Measurements from ENCODE around the gene METTL9.
"Not testable (repeated sequence)": the region's sequence is repeated elsewhere in the genome, so short reads cannot be mapped to it uniquely, and the experiment has no call there.

The METTL9 gene

DNA sequence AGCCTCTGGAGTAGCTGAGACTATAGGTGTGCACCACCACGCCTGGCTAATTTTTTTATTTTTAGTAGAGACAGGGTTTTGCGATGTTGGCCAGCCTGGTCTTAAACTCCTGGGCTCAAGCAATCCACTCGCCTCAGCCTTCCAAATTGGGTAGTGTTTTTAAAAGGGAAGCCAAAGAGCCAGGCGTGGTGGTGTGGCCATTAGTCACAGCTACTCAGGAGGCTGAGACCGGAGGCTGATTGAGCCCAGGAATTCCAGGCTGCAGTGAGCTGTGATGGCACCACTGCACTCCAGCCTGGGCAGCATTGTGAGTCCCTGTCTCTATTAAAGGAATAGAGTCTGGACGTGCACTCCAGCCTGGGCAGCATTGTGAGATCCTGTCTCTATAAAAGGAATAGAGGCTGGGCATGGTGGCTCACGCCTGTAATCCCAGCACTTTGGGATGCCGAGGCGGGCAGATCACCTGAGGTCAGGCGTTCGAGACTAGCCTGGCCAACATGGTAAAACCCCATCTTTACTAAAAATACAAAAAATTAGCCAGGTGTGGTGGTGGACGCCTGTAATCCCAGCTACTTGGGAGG, 50.5 kb downstream of the METTL9 start:
- H3K9me3 Mint-ChIP-seq, ATAC-seq, H3K4me3 Mint-ChIP-seq, H3K27ac Mint-ChIP-seq, H3K27me3 Mint-ChIP-seq, H3K36me3 Mint-ChIP-seq: not testable (repeated sequence)
- H3K4me1 Mint-ChIP-seq, result peaks cover 77% of the 10 kb centered on the region

DNA sequence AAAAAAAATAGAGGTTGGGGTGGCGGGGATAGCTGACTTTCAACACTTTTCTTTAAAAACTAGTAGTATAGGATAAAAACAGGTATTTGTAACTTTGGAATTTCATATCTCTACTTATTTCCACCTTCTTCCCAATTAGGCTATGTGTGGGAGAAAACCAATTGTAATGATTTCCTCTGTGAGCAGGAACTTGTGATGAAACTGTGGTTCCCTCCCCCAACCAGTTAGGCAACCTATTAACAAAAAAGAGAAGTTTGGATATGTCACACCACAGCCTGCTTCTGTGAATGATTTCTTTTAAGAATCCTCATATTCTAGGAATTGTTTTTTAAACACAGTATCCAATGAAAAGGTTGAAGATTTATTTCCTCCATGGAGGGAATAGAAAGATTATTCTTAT, 51.1 kb downstream of the METTL9 start:
- H3K9me3 Mint-ChIP-seq, result no peaks in the 10 kb centered on the region
- H3K27ac Mint-ChIP-seq, result no peak overlapping the region
- peaks cover 11% of the 10 kb centered on the region for H3K36me3 Mint-ChIP-seq
- H3K27me3 Mint-ChIP-seq, result no peaks in the 10 kb centered on the region
- ATAC-seq, result no peak
- no peak overlapping the region for H3K4me3 Mint-ChIP-seq
- H3K4me1 Mint-ChIP-seq, result peaks cover 75% of the 10 kb centered on the region

DNA sequence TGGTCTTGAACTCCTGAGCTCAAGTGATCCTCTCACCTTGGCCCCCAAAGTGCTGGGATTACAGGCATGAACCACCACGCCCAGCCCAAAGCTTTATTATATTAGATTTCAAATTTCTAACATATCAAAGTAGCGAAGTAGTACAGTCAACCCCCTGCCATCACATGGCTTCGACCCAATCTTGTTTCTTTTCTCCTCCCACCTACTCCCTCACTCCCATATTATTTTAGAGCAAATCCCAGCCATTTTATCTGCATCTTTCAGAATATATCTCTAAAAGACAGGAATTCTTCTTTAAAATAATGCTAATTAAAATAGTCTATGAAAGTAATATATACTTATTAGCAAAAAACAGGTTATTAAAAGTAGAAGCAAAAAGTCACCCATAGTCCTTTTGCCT, 52.1 kb downstream of the METTL9 start:
- Mint-ChIP-seq H3K27ac (no peak overlapping the region), H3K4me3 (no peak overlapping the region), H3K27me3 (no peaks in the 10 kb centered on the region), H3K4me1 (peaks cover 72% of the 10 kb centered on the region), H3K36me3 (peaks cover 16% of the 10 kb centered on the region), H3K9me3 (no peaks in the 10 kb centered on the region)
- ATAC-seq, result no peak

DNA sequence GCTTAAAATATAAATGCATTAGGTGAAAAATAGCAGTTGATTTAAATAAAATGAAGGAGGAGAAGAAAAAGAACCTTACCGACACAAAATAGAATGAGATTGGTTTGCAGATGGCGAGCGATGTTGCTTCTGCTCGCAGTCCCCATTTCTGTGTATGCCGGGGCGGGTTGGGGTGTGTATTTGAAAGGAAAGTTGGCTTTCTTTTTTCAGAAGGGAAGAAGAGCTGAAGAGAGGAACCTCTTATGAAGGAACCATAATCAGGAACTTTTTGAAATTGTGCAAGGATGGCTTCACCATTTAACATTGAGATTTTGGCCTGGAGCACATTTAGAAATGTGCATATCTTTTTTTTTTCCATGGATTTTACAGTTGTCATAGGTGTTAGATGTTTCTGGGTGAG, 53.1 kb downstream of the METTL9 start, which contains the start of gene IGSF6:
Gene IGSF6 (minus strand): TSS at position 156 of the 400 bp plus-strand sequence. CDS start 10 bp downstream, at position 146.
- Mint-ChIP-seq H3K4me3 (no peak within 1 kb of the TSS), H3K27me3 (no peaks in the 10 kb centered on the region), H3K27ac (no peak within 1 kb of the TSS), H3K9me3 (no peaks in the 10 kb centered on the region), H3K36me3 (peaks cover 16% of the 10 kb centered on the region), H3K4me1 (peaks cover 72% of the 10 kb centered on the region)
- ATAC-seq, result no peak

DNA sequence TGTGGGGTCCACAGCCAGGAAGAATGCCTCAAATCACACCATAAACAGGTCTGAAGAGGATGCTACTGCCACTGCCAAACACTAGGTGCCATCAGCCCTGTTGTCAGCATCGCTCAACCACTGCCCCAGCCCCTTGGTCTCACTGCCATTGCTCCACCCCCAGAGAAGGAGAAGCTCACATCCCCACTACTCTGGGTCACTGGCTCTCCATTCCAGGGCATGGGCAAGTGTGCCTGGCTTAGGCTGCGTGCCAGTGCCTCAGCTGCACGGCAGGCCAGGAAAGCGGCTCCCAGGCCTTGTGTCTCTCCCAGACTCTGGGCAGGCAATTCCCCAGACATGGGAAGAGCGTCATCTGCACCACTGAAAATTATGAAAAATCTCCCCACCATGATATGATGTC, 54.2 kb downstream of the METTL9 start:
- peak overlapping the region; percentile 62 for H3K27ac Mint-ChIP-seq
- H3K36me3 Mint-ChIP-seq, result peaks cover 16% of the 10 kb centered on the region
- H3K27me3 Mint-ChIP-seq, result no peaks in the 10 kb centered on the region
- H3K4me3 Mint-ChIP-seq, result no peak overlapping the region
- H3K4me1 Mint-ChIP-seq, result peaks cover 72% of the 10 kb centered on the region
- no peak for ATAC-seq
- H3K9me3 Mint-ChIP-seq, result no peaks in the 10 kb centered on the region

DNA sequence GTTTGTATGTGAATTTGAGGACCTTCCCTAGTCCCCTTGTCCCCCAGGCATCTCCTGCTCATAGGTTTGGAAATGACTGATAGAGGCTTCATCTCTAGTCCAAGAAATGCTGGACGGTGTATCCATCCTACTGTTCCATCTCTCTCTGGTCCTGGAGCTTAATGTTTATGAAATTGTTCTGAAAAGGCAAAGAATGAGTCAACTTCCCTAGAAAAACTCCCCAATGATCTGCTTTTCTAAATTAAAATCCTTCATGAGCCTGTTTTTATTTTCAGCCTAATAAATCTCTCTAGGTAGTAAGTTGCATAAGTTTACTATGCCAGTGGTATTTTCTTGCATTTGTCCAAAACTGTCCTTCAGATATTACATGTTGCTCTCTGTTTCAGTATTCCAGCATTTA, 55.1 kb downstream of the METTL9 start:
- Mint-ChIP-seq H3K27me3 (no peaks in the 10 kb centered on the region), H3K9me3 (no peaks in the 10 kb centered on the region), H3K4me3 (no peak overlapping the region), H3K4me1 (peaks cover 75% of the 10 kb centered on the region), H3K27ac (peak overlapping the region; percentile 62), H3K36me3 (peaks cover 16% of the 10 kb centered on the region)
- no peak for ATAC-seq

DNA sequence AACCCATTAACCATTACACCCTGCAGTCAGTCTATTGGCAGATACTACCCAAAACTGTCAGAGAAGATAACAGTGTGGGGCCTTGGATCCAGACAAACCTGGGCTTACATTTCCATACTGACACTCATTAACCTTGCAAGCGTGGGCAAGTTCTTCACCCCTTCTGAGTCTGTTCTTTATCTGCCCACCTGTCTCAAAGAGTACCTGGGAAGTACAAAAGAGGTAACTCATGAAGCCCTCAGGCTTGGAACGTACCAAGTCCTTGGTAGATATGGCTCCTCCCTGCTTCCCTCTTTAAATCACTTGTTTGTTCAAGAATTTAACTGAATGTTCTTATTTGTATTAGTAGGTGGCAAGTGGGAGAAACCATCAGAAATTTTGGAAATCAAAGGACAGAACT, 55.5 kb downstream of the METTL9 start:
- Mint-ChIP-seq H3K4me3 (no peak overlapping the region), H3K4me1 (peaks cover 78% of the 10 kb centered on the region), H3K27me3 (no peaks in the 10 kb centered on the region), H3K36me3 (peaks cover 16% of the 10 kb centered on the region), H3K27ac (peak overlapping the region; percentile 62), H3K9me3 (no peaks in the 10 kb centered on the region)
- ATAC-seq, result no peak

DNA sequence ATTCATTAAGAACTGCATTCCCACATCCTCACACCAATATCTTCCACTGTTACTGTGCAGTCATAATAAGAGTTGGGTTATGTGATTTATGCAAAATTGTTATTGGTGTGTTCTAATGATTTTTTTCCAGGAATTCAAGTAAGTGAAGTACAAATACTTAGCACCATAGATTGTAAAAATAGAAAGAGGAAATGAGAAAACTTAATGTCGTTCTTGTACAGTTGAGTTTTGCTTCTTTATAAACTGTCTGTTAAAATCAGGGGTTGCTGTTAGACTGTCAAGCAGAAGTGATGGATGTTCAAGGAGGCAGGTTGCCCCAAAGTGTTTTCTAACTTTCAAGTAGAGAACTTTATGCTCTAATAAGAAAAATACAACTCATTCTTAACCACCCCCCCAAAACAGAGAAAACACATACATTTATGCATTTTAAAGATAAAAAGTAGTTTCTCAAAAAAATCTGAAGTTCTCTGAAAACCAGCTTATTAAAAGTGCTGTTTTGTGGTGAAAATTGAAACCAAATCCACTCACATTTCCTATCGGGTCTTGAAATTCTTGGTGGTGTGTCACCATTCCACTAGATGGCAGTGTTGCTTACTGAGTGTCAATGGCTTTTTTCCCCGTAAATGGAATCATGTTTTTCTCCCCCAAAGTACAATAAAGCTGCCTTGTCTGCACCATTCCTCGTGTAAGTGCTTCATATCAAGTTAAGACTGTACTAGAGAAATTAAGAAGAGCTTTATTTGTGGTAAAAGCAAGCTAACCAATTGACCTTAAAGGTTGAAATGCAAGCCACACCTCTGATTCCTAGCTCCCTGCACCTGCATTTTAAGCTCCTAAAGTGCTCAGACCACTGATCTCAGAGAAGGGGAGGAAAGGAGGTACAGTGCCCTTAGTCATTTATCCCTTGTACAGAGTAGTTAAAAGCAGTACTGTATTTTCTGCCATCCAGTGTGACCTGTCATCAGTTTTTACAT, 57.7 kb downstream of the METTL9 start:
- peak overlapping the region; percentile 75 for H3K27ac Mint-ChIP-seq
- peaks cover 86% of the 10 kb centered on the region for H3K4me1 Mint-ChIP-seq
- H3K36me3 Mint-ChIP-seq, result peaks cover 16% of the 10 kb centered on the region
- H3K4me3 Mint-ChIP-seq, result peak overlapping the region; percentile 53
- ATAC-seq, result peak; percentile 94
- H3K27me3 Mint-ChIP-seq, result no peaks in the 10 kb centered on the region
- H3K9me3 Mint-ChIP-seq, result no peaks in the 10 kb centered on the region

DNA sequence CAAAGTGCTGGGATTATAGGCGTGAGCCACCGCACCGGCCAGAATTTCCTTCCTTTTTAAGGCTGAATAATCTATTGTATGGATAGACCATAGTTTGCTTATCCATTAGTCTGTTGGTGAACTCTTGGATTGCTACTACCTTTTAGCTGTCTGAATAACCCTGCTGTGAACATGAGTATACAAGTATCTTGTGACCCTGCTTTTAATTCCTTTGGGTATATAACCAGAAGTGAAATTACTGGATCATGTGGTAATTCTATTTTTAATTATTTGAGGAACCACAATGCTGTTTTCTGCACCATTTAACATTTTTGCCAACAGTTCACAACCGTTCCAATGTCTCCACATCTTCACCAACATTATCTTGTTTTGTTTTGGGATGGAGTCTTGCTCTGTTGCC, 59.7 kb downstream of the METTL9 start:
- H3K4me1 Mint-ChIP-seq, result peaks cover 77% of the 10 kb centered on the region
- ATAC-seq, result no peak
- H3K9me3 Mint-ChIP-seq, result no peaks in the 10 kb centered on the region
- H3K4me3 Mint-ChIP-seq, result no peak overlapping the region
- no peaks in the 10 kb centered on the region for H3K27me3 Mint-ChIP-seq
- H3K36me3 Mint-ChIP-seq, result peaks cover 16% of the 10 kb centered on the region
- peak overlapping the region; percentile 75 for H3K27ac Mint-ChIP-seq

DNA sequence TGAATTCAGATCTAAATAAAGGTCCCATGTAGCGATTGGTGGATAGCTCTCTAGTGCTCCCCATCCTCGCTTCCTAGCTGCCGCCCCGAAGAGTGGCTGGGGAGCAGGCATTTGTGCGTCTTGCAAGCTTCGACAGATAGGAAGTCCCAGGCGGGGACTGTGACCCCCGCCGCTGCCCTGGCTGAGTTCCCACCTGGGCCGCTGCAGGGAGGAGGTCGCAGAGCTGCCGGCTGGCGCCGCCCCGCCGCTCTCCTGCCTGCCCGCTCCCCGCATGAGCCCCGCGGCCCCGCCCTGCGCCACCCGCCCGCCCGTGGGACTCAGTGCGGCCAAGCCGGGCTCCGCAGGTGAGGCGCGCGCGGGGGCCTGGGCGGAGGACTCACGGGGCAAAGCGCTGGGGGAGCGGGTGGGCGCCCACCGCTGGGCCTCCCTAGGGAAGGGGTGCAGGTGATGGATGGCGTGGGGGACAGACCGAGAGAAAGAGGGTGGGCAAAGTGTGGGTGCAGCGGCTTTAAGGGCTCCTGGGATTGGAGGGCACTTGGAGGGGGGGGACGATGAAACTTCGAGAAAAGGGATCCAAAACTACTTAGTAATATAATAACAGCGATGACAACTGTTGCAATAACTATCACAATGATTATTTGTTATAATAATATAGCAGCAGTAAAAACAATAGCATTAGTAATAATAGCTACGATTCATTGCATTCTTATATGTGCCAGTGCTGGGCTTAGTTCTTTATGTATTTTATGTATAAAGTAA, 64.7 kb downstream of the METTL9 start, which contains the start of gene OTOA:
Gene OTOA (plus strand): TSS at position 80 of the 759 bp plus-strand sequence. CDS start 14,547 bp downstream, outside the sequence.
- peak; percentile 85 for ATAC-seq
- no peaks in the 10 kb centered on the region for H3K36me3 Mint-ChIP-seq
- no peaks in the 10 kb centered on the region for H3K9me3 Mint-ChIP-seq
- H3K4me1 Mint-ChIP-seq, result peaks cover 32% of the 10 kb centered on the region
- H3K27ac Mint-ChIP-seq, result peak within 1 kb of the TSS; percentile 78
- peak within 1 kb of the TSS; percentile 84 for H3K4me3 Mint-ChIP-seq
- H3K27me3 Mint-ChIP-seq, result no peaks in the 10 kb centered on the region

DNA sequence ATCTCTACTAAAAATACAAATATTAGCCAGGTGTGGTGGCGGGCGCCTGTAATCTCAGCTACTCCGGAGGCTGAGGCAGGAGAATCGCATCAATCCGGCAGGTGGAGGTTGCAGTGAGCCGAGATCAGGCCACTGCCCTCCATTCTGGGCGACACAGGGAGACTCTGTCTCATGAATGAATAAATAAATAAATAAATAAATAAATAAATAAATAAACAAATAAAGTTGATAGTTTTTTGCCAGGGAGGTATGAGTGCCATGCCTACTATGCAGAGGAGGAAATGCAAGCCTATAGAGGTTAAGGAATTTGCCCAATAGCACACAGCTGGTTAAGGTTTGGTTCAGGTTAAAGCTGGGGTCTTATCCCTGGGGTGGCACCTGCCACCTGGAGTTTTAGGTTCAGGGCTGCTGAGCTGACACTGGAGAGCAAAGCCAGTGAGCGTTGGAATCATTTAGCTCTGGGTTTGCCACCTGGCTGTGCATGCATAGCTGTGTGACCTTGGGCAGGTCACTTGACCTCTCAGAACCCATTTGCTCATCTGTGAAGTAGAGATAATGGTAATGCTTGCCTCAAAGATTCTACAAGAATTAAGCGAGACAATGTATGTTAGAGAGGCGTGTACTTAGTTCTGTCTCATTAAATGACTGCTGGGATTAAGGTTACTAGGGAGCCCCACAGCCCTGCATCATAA, 65.6 kb downstream of the METTL9 start:
- Mint-ChIP-seq H3K9me3 (no peaks in the 10 kb centered on the region), H3K27ac (no peak overlapping the region), H3K4me1 (peaks cover 26% of the 10 kb centered on the region), H3K4me3 (no peak overlapping the region), H3K36me3 (no peaks in the 10 kb centered on the region), H3K27me3 (no peaks in the 10 kb centered on the region)
- ATAC-seq, result no peak

DNA sequence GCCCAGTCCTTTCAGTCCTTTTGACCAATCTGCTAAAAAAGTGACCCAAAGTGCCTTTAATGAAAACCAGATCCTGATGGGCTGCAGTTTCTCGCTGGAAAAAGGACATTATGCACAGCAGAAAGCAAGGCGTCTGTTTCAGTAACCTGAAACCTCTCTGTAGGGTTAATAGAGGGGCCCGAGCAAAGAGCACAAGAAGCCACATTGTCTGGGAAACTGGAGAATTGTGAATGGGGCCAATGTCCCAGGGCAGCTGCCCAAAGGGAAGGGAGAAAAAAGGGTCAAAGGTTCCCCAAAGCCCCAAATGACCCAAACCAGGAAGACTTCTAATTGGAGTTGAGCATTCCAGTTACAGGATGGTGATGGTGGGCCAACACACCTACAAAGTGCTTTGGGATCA, 67.4 kb downstream of the METTL9 start:
- H3K4me3 Mint-ChIP-seq, result no peak overlapping the region
- no peaks in the 10 kb centered on the region for H3K36me3 Mint-ChIP-seq
- no peak overlapping the region for H3K27ac Mint-ChIP-seq
- ATAC-seq, result no peak
- peaks cover 11% of the 10 kb centered on the region for H3K27me3 Mint-ChIP-seq
- no peaks in the 10 kb centered on the region for H3K9me3 Mint-ChIP-seq
- peaks cover 19% of the 10 kb centered on the region for H3K4me1 Mint-ChIP-seq

DNA sequence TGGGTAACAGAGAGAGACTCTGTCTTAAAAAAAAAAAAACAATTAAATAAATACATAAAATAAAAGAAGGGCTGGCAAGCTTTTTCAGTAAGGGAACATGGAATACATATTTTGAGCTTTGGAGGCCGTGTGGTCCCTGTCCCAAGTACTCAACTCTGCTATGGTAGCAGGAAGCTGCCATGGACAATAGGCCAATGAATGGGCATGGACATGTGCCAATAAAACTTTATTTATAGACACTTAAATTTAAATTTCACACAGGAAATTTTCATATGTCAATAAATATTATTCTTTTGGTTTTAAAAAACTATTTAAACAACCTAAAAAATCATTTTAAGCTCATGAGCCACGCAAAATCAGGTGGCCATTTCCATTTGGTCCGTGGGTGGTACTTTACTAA, 68.2 kb downstream of the METTL9 start:
- H3K9me3 Mint-ChIP-seq, result no peaks in the 10 kb centered on the region
- H3K36me3 Mint-ChIP-seq, result no peaks in the 10 kb centered on the region
- peaks cover 11% of the 10 kb centered on the region for H3K27me3 Mint-ChIP-seq
- peaks cover 13% of the 10 kb centered on the region for H3K4me1 Mint-ChIP-seq
- no peak overlapping the region for H3K4me3 Mint-ChIP-seq
- ATAC-seq, result no peak
- no peak overlapping the region for H3K27ac Mint-ChIP-seq

DNA sequence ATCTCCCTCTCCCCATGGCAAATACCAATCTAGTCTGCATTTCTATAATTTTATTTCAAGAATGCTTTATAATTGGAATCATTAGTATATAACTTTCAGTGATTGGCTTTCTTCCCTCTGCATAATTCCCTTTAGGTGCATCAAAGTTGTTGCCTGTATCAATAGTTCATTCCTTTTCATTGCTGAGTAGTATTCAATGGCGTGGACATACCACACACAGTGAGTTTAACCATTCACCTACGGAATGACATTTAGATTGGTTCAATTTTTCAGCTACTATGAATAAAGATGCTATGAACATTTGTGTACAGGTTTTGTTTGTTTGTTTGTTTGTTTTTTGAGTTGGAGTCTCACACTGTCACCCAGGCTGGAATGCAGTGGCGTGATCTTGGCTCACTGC, 74.1 kb downstream of the METTL9 start:
- H3K4me3 Mint-ChIP-seq, result no peak overlapping the region
- H3K27ac Mint-ChIP-seq, result no peak overlapping the region
- peaks cover 11% of the 10 kb centered on the region for H3K27me3 Mint-ChIP-seq
- H3K36me3 Mint-ChIP-seq, result no peaks in the 10 kb centered on the region
- H3K4me1 Mint-ChIP-seq, result peaks cover 7% of the 10 kb centered on the region
- no peak for ATAC-seq
- H3K9me3 Mint-ChIP-seq, result peaks cover 3% of the 10 kb centered on the region

DNA sequence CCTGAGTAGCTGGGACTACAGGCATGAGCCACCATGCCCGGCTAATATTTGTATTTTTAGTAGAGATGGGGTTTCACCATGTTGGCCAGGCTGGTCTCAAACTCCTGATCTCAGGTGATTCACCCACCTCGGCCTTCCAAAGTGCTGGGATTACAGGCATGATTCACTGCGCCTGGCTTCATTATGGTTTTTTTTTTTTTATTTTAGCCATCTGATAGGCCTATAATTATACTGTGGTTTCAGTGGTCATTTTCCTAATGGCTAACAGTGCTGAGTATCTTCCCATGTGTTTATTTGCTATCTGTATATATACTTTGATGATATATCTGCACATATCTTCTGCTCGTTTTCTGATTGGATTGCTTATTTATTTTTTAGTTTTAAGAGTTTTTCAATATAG, 75.1 kb downstream of the METTL9 start:
- H3K36me3 Mint-ChIP-seq, H3K9me3 Mint-ChIP-seq: not testable (repeated sequence)
- peaks cover 11% of the 10 kb centered on the region for H3K27me3 Mint-ChIP-seq

More for the DNA sequence above, 75.1 kb downstream of the METTL9 start:
- H3K4me1 Mint-ChIP-seq, ATAC-seq, H3K4me3 Mint-ChIP-seq, H3K27ac Mint-ChIP-seq: not testable (repeated sequence)
